UCSD-AML1 (cell line): Measurements from ENCODE around the gene NOBOX.
"Not testable (repeated sequence)": the region's sequence is repeated elsewhere in the genome, so short reads cannot be mapped to it uniquely, and the experiment has no call there.

Experiments used
- DNase-seq: peaks from one replicate; lab custom pipeline; 2025; ENCODE audit not compliant: unreplicated experiment; lab: John Stamatoyannopoulos, UW

Gene NOBOX

DNA sequence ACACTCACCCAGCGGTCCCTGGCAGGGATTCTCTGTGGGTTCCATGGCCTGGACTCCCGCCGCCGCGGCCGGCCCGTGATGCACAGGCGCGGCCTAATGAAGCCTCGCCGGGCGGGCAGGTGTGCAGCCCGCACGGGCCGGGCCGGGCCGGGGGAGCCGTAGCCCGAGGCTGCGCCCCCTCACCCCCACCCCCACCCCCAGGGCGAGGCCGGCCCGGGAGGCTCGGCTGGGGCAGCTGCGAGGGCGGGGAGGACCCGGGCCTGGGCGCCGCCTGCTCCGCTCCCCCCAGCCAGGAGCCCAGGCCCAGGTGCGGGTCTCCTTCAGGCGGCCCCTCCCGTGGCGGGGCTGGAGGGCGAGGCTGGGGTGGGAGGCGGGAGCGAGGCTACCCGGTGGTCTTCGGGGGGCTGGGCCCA is at the start of gene NOBOX:
NOBOX (minus strand) TSS at position 45 of the 413 bp plus-strand sequence.
- no peak for DNase-seq

DNA sequence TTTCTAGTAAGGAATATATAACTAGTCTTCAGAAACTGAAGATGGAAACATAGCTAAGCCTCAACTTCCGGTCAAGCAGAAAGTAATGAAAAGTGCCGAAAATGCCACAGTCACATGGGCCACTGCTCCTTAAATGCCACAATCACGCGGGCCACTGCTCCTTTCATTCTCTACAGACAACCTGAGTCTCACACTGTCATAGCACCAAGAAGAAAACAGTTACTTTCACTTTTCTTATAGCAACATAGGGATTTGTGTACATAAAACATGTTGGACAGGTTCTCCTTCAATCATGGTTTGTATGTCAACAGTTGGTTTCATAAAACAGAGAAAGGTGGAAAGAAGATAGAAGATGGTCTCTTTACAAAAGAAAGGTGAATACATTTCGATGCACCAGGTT is 48.6 kb upstream of the NOBOX start:
- DNase-seq = no peak

DNA sequence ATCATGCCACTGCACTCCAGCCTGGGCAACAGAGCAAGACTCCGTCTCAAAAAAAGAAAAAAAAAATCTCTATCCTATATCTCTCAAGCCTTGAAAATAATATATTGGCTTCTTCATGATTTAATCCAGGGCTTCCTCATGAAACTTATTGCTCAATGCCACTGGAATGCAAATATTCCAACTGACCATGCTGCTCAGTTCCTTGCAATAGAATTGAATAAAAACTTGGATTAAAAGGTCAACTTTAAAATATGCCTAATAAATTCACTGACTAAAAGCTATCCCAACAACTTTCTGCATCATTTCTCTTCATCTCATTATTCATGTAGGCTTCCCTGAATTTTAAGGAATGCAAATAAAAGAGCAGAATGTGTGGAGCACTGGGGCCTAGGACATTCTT is 42.1 kb upstream of the NOBOX start:
- DNase-seq = no peak

DNA sequence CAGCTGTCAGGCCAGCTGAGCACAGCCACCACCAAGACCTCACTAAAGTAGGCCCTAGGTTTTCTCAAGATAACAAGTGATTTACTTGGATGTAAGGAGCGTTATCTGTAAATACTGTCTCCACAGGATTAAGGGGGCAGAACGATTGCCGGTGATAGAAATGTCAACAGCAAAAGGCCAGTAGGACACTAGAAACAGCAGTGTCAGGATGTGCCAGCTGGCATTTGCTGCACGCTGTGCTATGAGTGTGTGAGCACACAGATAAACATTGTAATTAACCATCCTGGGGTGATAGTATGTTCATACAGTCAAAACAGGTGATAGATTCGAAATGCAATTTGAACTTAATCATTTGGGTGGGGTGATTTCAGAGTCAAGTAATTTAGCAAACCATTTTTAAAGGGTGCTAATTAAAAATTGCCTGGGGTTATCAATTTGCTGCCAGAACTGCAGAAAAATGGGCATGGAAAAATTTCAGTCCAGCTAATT is 36.3 kb upstream of the NOBOX start:
- DNase-seq = no peak

- DNase-seq = no peak
Measured at GRCh38 chr7:144438759-144439158, 35.3 kb upstream of the NOBOX start.

DNA sequence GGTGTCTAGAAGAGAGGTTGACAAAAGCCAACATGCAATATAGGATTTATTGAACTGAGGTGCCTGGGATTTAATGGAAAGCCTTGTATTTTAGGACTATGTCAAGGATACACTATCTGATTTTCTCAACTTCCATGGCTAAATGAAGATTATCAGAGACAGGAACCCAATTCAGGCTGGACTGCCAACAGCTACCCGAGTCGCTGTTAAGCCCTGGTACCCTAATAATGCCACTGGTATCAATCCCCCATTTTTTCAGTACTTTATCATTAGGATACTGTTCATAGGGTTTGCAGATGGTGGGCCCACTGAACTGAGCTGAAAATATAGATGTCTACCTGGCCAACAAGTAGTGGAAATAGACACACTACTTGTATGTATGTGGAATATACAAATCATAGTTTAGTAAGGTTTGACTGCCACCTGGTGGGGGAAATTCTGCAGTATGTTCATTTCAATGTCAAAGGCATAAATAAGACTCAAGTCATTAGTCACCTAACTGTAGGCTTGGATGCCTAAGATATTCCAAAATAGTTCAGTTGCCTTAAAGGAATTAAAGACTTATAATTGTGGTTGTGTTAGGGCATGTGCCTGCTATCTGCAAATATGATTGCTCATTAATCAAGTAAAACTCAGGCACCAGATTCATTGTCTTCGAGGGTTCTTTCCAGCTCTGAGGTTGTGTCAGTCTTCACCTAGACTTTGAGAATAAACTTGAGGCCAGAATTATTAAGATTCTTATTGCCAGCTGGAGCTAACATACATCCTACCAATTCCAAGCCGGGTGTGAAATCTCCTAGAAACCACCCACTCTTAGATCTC is 34.1 kb upstream of the NOBOX start:
- peak; percentile 4 for DNase-seq

GRCh38 chr7:144436500-144436899 is 33.0 kb upstream of the NOBOX start:
- DNase-seq = no peak

- DNase-seq = no peak
Measured at GRCh38 chr7:144428431-144428830, 24.9 kb upstream of the NOBOX start.

- DNase-seq = not testable (repeated sequence)
Measured at GRCh38 chr7:144427539-144427938, 24.0 kb upstream of the NOBOX start.

- not testable (repeated sequence) for DNase-seq
Measured at GRCh38 chr7:144418931-144419330, 15.4 kb upstream of the NOBOX start.

- no peak for DNase-seq
Measured at GRCh38 chr7:144416341-144416740, 12.8 kb upstream of the NOBOX start.

DNA sequence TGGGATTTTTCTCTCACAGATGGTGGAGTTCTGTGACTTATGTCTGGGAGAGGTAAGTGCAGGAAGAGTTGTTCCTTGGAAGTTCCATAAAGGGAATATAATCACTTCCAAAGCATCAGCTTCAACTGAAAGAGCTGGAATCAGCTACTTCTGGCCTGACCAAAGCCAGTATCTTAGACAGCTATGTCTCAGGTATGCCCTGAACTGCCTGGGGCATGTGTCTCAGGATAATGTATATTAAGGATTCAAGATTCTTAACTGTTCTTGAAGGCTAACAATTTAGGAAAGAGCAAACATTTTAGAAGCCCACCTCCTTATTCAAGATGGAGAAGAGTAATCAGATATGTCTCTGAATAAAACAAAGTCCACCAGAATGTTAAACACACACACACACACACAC is 12.4 kb upstream of the NOBOX start:
- DNase-seq = no peak

DNA sequence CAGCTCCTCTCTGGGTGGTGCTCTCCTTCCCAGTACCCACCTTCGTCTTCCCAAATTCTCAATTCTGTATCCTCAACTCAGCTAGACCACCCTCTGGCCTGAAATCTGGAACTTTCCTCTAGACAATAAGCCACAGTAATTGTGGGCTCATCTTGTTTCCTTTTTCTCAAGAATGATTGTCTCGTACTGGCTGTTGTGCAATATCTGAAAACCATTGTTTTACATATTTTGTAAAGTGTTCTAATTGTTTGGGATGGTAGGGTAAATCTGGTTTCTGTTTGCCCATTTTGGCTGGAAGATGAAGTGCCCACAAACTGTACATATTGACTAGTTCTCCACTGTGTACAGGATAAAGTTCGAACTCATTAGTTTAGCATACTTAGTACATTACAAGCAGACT is 11.3 kb upstream of the NOBOX start:
- DNase-seq = no peak

GRCh38 chr7:144410441-144410840 is 6.9 kb upstream of the NOBOX start:
- no peak for DNase-seq

- no peak for DNase-seq
Measured at GRCh38 chr7:144408121-144408520, 4.6 kb upstream of the NOBOX start.

DNA sequence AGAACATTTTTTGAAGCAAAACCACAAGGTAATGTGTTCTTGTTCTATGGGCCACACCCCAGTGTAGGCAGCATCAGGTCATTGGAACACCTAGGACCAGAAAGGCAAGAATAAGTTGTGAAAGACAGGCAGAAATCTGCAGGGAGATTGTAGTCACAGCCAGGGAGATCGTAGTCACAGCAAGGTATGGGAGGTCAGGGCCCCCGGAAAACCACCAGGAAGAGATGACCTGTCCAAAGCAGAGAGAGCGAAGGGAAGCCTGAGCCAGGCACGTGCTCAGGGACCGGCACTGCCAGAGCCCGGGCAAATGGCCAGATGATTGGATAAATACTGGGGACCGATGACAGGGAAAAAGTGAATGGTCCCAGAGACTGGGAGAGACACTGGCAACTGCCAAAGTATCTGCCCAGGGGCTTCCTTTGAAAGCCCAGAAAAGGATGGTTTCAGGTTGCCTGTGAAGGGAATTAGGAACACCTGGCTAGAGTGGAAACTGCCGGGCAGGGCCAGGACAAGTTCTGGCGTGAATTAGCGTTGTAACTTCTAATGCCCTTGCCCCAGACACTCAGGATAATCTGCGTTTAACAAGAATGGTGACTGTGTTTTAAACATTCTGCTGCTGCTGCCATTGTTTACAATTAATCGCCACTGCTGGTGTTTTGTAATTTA is 3.9 kb upstream of the NOBOX start:
- DNase-seq = no peak

- no peak for DNase-seq
Measured at GRCh38 chr7:144404946-144405345, 1.5 kb upstream of the NOBOX start.

DNA sequence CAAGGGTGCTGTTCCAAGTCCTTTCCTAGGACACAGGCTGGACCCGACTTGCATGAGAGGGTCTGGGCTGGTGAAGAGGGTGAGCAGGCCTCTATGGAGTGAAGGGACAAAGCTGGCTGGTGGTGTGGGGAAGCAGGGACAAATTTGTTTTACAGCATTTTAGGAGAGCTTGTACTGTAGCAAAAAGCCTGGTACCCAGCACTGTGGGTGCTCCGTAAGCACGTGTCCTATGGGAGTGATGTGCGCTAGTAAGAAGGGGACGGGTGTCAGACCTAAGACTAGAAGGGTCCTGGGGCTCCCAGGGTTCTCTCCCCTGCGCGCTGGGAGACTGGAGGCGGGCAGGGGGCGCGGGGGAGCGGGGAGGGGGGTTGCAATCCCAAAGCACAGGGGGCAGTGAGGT is 391 bp downstream of the NOBOX start:
- no peak for DNase-seq

DNA sequence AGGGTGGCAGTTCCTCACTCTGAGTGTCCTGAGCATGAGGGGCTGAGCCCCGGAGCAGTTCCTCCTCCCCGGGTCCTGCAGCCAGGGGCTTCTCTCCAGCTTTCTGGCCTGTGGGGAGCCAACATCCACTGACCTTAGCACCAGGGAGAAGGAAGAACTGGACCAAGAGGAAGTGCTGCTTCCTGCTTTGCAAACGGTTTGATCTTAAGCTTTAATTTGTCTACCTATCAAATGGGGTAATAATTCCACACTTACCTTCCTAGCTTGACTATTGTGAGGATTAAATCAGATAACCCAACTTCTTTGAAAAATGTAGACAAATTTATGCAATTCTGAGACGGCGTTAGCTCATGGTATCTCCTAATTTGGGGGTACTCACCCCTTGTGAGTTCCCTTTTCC is 2.0 kb downstream of the NOBOX start:
- no peak for DNase-seq

GRCh38 chr7:144399946-144400345 is 3.5 kb downstream of the NOBOX start:
- DNase-seq = no peak

GRCh38 chr7:144398911-144399310 is 4.6 kb downstream of the NOBOX start:
- DNase-seq = no peak

DNA sequence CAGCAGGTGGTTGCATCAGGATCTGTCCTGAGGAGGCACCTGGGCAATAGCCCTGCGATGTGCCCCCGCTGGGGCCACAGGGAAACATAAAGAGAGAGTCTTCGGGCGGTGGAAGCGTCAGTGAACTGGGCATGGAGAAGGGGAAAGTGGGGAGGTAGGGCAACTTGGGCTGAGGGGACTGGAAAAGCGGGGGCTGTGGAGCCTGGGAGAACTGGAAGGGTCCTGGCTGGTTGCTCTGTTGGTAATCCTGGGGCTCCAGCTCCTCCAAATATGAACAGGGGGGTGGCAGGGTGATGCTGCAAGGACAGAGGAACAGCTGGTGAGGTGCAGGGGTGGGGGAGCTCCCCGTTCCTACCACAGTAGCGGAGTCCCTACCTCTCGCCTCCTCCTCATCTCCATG is 5.2 kb downstream of the NOBOX start:
- DNase-seq = no peak
